Lower lobe of right lung (tissue), 2 donors: ENCODE results near the gene PFKM. TPM values are rescaled to one million over a fixed set of nuclear protein-coding genes. Genes with fewer than 3 reads are reported as not detected.

Source experiments
- ATAC-seq, 2 donors: fragments of 200-7000 bp; cut with Tn5 transposase; one replicate each; pipeline ENCODE4 v1.9.1; 2020 to 2022; ENCODE audit warnings: mild to moderate bottlenecking in 2 of 2, moderate library complexity in 2 of 2
- DNase-seq: peaks from one replicate; pipeline ENCODE4 v3.0.0-alpha.2; 2020
- H3K27ac ChIP-seq: fragments of 200-600 bp; one replicate; pipeline ENCODE4 v1.8.0; 2022
- H3K27me3 ChIP-seq: fragments of 200-600 bp; one replicate; pipeline ENCODE4 v1.8.0; 2022; ENCODE audit warnings: low read depth
- H3K36me3 ChIP-seq: fragments of 200-600 bp; one replicate; pipeline ENCODE4 v1.8.0; 2022; ENCODE audit warnings: mild to moderate bottlenecking
- H3K4me1 ChIP-seq: fragments of 200-600 bp; one replicate; pipeline ENCODE4 v1.8.0; 2022
- H3K4me3 ChIP-seq: fragments of 200-600 bp; one replicate; pipeline ENCODE4 v1.8.0; 2022; ENCODE audit warnings: mild to moderate bottlenecking
- H3K9me3 ChIP-seq: fragments of 200-600 bp; one replicate; pipeline ENCODE4 v1.8.0; 2022
- CTCF ChIP-seq: fragments of 200-600 bp; IDR thresholded peaks from one replicate; pipeline ENCODE4 v1.8.0; 2022; ENCODE audit warnings: antibody characterized with exemption, mild to moderate bottlenecking
- intact Hi-C: fragments of 100-400 bp; cut with DNase I; formaldehyde crosslinking; loops from one replicate; pipeline ENCODE4 v1.11.0; 2022
- total RNA-seq: library from RNA; stranded (reverse); fragmentation: NEBNext Ultra II Directional; extraction: Animal tissue kit (Norgen Biotek cat#: 25700); gene quantifications from one replicate; pipeline ENCODE4 v1.2.1, GENCODE V29; 2021
- donor health status: DM: no; HTN: yes; CAD: no; lungs with severe emphysema.

PFKM gene
- total RNA-seq, 1 donor from 2014 or later: 39.1 TPM

- intact Hi-C loops: no loop called here
- ATAC-seq (no peak), DNase-seq (no peak)
- H3K9me3 ChIP-seq: no peaks in the 10 kb centered on the region
- TF ChIP-seq CTCF: peak; percentile 25
- no peaks in the 10 kb centered on the region for H3K4me1 ChIP-seq
- H3K4me3 ChIP-seq: no peak overlapping the region
- H3K27me3 ChIP-seq: no peaks in the 10 kb centered on the region
- H3K36me3 ChIP-seq: peaks cover 83% of the 10 kb centered on the region
- no peak overlapping the region for H3K27ac ChIP-seq
Observed at GRCh38 chr12:48084066-48084465, 35.1 kb upstream of the PFKM start.

- no peak overlapping the region for H3K27ac ChIP-seq
- H3K4me1 ChIP-seq: no peaks in the 10 kb centered on the region
- no peak for ATAC-seq
- DNase-seq: no peak
- TF ChIP-seq CTCF: no peak
- no peaks in the 10 kb centered on the region for H3K27me3 ChIP-seq
- H3K9me3 ChIP-seq: no peaks in the 10 kb centered on the region
- no peak overlapping the region for H3K4me3 ChIP-seq
- intact Hi-C loops: no loop called here
- peaks cover 84% of the 10 kb centered on the region for H3K36me3 ChIP-seq
Observed at GRCh38 chr12:48084841-48085460, 34.2 kb upstream of the PFKM start.

- DNase-seq: no peak
- no peaks in the 10 kb centered on the region for H3K9me3 ChIP-seq
- H3K4me1 ChIP-seq: no peaks in the 10 kb centered on the region
- no peak for ATAC-seq
- TF ChIP-seq CTCF: no peak
- H3K27me3 ChIP-seq: no peaks in the 10 kb centered on the region
- peaks cover 85% of the 10 kb centered on the region for H3K36me3 ChIP-seq
- intact Hi-C loops: no loop called here
- no peak overlapping the region for H3K27ac ChIP-seq
- H3K4me3 ChIP-seq: no peak overlapping the region
Observed at GRCh38 chr12:48086327-48086726, 32.8 kb upstream of the PFKM start.

GRCh38 chr12:48092611-48093010 is 26.6 kb upstream of the PFKM start:
- peaks cover 86% of the 10 kb centered on the region for H3K36me3 ChIP-seq

GRCh38 chr12:48104531-48104930 is 14.6 kb upstream of the PFKM start:
- no peaks in the 10 kb centered on the region for H3K36me3 ChIP-seq
- H3K27ac ChIP-seq: no peak overlapping the region
- intact Hi-C loops: no loop called here
- peaks cover 18% of the 10 kb centered on the region for H3K4me1 ChIP-seq
- ATAC-seq (no peak), DNase-seq (no peak)
- peak overlapping the region; percentile 95 for H3K4me3 ChIP-seq
- H3K9me3 ChIP-seq: no peaks in the 10 kb centered on the region
- TF ChIP-seq CTCF: no peak
- H3K27me3 ChIP-seq: no peaks in the 10 kb centered on the region

More at GRCh38 chr12:48092611-48093010, 26.6 kb upstream of the PFKM start:
- no peak for DNase-seq
- no peak for ATAC-seq
- Histone ChIP-seq H3K4me3 (no peak overlapping the region), H3K9me3 (no peaks in the 10 kb centered on the region), H3K27me3 (no peaks in the 10 kb centered on the region), H3K27ac (no peak overlapping the region), H3K4me1 (no peaks in the 10 kb centered on the region)
- TF ChIP-seq CTCF: no peak
- intact Hi-C loops: no loop called here
